Left lung (tissue), 10 donors: ENCODE measurements around the gene ABHD12B. TPM values are rescaled to one million over a fixed set of nuclear protein-coding genes. Genes with fewer than 3 reads are reported as not detected.
A peak's percentile ranks its signal among the peaks of the same experiment; 100 is the strongest.

Source experiments
- ATAC-seq: fragments of 200-7000 bp; cut with Tn5 transposase; one replicate; pipeline ENCODE4 v1.9.1; 2020; ENCODE audit warnings: moderate library complexity
- DNase-seq, 4 donors: peaks; one replicate each; pipeline ENCODE4 v3.0.0-alpha.2; 2013 to 2020
- H3K27ac ChIP-seq, 2 donors: fragments of 200-600 bp; sonication (generic) in 1 of 2; one replicate each; pipeline versions ENCODE4 v1.5.0 to v1.8.0; 2020 to 2021
- H3K27me3 ChIP-seq, 2 donors: fragments of 200-600 bp; sonication (generic) in 1 of 2; one replicate each; pipeline versions ENCODE4 v1.5.0 to v1.8.0; 2020 to 2021
- H3K36me3 ChIP-seq, 2 donors: fragments of 200-600 bp; sonication (generic) in 1 of 2; one replicate each; pipeline versions ENCODE4 v1.5.0 to v1.8.0; 2020 to 2021
- H3K4me1 ChIP-seq, 2 donors: fragments of 200-600 bp; one replicate each; pipeline ENCODE4 v1.8.0; 2021
- H3K4me3 ChIP-seq, 2 donors: fragments of 200-600 bp; sonication (generic) in 1 of 2; one replicate each; pipeline versions ENCODE4 v1.5.0 to v1.8.0; 2020 to 2021; ENCODE audit warnings: mild to moderate bottlenecking in 1 of 2
- H3K9me3 ChIP-seq, 2 donors: fragments of 200-600 bp; sonication (generic) in 1 of 2; one replicate each; pipeline versions ENCODE4 v1.5.0 to v1.8.0; 2020 to 2021
- intact Hi-C, 2 donors: fragments of 100-400 bp; cut with DNase I; formaldehyde crosslinking; loops; one replicate each; pipeline versions ENCODE4 v1.11.2 to v1.14.2; 2022
- polyA plus RNA-seq, 6 donors: library from polyadenylated mRNA; unstranded; fragments of 120-200 nt; gene quantifications; one replicate each; pipeline ENCODE4 v1.2.1, GENCODE V29; 2013; ENCODE audit not compliant: insufficient read length in 6 of 6
- total RNA-seq, 2 donors: library from RNA; stranded (reverse); fragmentation: NEBNext Ultra II Directional; extraction: Animal tissue kit (Norgen Biotek cat#: 25700); gene quantifications; one replicate each; pipeline ENCODE4 v1.2.1, GENCODE V29; 2021
- TF ChIP-seq, protein P1 (sequence below), 2 donors: fragments of 200-600 bp; sonication (generic) in 1 of 2; IDR thresholded peaks; one replicate each; pipeline versions ENCODE4 v1.5.0 to v1.8.0; 2021; ENCODE audit warnings: antibody characterized with exemption in 2 of 2
- donor health status: DM: no; HTN: yes; CAD: no.
- donor health status: DM: no; HTN: no; CAD: no.

The ABHD12B gene
- total and polyA plus RNA-seq, 8 donors = 0.68 to 1.4 (median 1.0) TPM; not detected in 2

DNA sequence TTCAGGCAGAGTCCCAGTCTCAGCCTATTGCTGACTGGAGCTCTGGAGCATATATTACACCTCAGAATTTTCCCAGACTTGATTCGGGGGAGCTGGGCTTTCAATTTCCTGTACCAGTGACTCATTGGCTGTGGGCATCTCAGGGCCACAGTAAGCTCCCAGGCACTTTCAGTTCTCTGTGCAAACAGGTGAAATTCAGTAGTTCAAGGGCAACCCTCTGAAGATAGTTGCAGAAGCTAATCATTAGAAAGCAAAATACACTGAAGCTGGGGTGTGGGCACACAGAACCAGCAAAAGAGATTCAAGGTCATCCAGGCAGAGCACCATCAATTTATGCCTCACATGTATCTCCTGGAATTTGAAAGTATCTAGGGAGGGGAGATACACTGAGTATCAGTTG is 32.8 kb upstream of the ABHD12B start:
- H3K27me3 ChIP-seq = no peaks in the 10 kb centered on the region
- no peak overlapping the region for H3K27ac ChIP-seq
- no peak for ATAC-seq
- TF ChIP-seq, protein P1, sequence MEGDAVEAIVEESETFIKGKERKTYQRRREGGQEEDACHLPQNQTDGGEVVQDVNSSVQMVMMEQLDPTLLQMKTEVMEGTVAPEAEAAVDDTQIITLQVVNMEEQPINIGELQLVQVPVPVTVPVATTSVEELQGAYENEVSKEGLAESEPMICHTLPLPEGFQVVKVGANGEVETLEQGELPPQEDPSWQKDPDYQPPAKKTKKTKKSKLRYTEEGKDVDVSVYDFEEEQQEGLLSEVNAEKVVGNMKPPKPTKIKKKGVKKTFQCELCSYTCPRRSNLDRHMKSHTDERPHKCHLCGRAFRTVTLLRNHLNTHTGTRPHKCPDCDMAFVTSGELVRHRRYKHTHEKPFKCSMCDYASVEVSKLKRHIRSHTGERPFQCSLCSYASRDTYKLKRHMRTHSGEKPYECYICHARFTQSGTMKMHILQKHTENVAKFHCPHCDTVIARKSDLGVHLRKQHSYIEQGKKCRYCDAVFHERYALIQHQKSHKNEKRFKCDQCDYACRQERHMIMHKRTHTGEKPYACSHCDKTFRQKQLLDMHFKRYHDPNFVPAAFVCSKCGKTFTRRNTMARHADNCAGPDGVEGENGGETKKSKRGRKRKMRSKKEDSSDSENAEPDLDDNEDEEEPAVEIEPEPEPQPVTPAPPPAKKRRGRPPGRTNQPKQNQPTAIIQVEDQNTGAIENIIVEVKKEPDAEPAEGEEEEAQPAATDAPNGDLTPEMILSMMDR (IDR thresholded peaks at IDR 0.05) = no peak
- DNase-seq = no peak
- no peaks in the 10 kb centered on the region for H3K9me3 ChIP-seq
- peaks cover 0 to 10% of the 10 kb centered on the region in 2 donors for H3K4me1 ChIP-seq
- H3K36me3 ChIP-seq = no peaks in the 10 kb centered on the region
- H3K4me3 ChIP-seq = no peak overlapping the region
- intact Hi-C loops = no loop called here

DNA sequence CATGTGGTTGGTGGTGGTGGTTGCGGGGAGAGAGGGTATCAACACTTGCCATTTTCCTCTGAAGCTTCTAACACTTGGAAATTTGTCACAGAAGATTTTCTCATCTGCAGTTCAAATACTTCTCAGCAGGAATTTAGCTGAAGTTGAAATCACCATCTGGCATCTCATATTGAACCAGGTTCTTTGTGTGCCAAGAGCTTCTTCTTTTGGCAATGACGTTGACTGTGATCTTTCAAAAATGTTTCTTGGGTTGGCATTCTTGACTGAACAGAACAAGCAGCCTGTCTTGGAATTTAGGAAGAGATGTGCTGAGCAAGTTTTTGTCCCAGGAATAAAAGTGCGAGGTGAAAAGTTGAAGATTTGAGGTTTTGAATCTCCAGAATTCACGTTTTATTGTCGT is 32.2 kb upstream of the ABHD12B start:
- no peaks in the 10 kb centered on the region for H3K36me3 ChIP-seq
- DNase-seq = no peak
- ATAC-seq = no peak
- no peaks in the 10 kb centered on the region for H3K9me3 ChIP-seq
- H3K27me3 ChIP-seq = no peaks in the 10 kb centered on the region
- no peak overlapping the region for H3K27ac ChIP-seq
- intact Hi-C loops = no loop called here
- H3K4me3 ChIP-seq = no peak overlapping the region
- peaks cover 0 to 9% of the 10 kb centered on the region in 2 donors for H3K4me1 ChIP-seq
- TF ChIP-seq, protein P1 (IDR thresholded peaks at IDR 0.05) = no peak

DNA sequence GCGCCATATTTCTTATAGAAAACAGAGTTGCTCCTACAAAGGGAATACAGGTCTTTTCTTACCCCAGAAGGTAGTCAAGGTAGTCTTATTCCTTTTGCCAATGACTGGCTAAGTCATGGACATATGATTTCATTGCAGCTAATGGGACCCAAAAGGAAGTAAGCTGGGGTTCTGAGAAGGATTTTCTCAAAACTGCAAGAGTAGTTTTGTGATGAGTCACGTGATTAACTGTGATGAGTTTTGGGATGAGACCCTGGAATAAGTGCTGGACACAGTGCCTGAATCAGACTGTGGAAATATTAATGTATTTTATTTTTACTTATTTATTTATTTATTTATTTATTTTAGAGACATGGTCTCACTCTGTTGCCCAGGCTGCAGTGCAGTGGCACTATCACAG is 27.5 kb upstream of the ABHD12B start:
- TF ChIP-seq, protein P1 (IDR thresholded peaks at IDR 0.05) = no peak
- Histone ChIP-seq H3K36me3 (no peaks in the 10 kb centered on the region), H3K27ac (no peak overlapping the region), H3K4me1 (no peaks in the 10 kb centered on the region), H3K9me3 (no peaks in the 10 kb centered on the region), H3K4me3 (no peak overlapping the region), H3K27me3 (no peaks in the 10 kb centered on the region)
- intact Hi-C loops = no loop called here
- ATAC-seq = no peak
- DNase-seq = no peak

DNA sequence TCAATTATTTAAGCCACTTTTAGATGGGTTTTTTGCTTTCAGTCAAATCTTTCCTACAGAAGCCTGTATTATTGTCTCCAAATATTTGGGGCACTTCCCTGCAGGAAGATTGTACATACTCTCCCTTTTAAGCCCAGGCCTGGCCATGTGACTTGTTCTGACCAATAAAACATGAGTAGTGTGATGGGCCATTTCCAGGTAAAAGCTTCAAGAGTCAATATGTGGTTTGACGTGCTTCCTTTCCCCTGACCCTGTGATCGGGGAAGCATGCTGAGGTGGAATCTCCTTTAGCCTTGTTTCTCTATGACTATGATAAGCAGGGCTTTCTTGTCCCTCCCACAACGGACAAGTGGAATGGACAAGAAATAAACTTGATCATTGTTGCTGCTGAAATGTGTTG is 26.7 kb upstream of the ABHD12B start:
- H3K27me3 ChIP-seq = no peaks in the 10 kb centered on the region
- intact Hi-C loops = no loop called here
- H3K4me1 ChIP-seq = no peaks in the 10 kb centered on the region
- TF ChIP-seq, protein P1 (IDR thresholded peaks at IDR 0.05) = no peak
- no peak for DNase-seq
- no peaks in the 10 kb centered on the region for H3K9me3 ChIP-seq
- no peak overlapping the region for H3K27ac ChIP-seq
- H3K4me3 ChIP-seq = no peak overlapping the region
- H3K36me3 ChIP-seq = no peaks in the 10 kb centered on the region
- no peak for ATAC-seq

DNA sequence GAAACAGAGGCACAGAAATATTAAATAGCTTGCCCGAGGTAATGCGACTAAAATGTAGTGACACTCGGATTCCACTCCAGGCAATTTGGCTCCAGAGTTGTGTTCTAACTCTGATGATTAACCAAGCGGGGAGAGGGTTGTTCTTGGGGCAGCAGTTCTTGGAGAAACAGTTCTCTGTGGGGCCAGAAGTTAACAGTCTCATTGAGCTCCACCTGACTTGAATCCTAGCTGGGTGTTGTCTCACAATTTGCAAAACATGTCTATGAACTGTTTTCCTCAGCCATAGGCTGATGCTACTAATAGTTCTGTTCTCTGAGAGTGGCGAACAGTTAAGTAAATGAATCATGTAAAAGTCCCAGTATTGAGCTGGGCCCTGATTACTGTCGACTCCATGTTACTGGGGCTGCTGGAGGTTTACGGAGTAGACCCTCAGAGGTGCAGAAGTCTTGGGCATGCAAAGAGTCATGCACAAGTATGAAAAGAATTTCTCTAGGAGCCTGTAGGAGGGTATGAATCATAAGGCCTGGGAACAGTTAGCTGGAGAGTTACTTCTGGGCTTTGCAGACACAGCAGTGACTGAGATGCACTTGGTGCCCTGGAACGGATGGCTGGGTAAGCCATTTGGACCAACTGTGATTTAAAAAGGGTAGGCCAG is 25.5 kb upstream of the ABHD12B start:
- Histone ChIP-seq H3K36me3 (no peaks in the 10 kb centered on the region), H3K4me1 (no peaks in the 10 kb centered on the region), H3K9me3 (no peaks in the 10 kb centered on the region), H3K27me3 (no peaks in the 10 kb centered on the region), H3K4me3 (no peak overlapping the region), H3K27ac (no peak overlapping the region)
- ATAC-seq (peak; percentile 37), DNase-seq (no peak)
- TF ChIP-seq, protein P1 (IDR thresholded peaks at IDR 0.05) = no peak
- intact Hi-C loops = no loop called here
